ENCODE data around the gene FEM1B. TPM values are rescaled to one million over a fixed set of nuclear protein-coding genes. Genes with fewer than 3 reads are reported as not detected.

FEM1B gene
- total RNA-seq, 1 experiment from 2014 or later: 22.1 TPM

DNA sequence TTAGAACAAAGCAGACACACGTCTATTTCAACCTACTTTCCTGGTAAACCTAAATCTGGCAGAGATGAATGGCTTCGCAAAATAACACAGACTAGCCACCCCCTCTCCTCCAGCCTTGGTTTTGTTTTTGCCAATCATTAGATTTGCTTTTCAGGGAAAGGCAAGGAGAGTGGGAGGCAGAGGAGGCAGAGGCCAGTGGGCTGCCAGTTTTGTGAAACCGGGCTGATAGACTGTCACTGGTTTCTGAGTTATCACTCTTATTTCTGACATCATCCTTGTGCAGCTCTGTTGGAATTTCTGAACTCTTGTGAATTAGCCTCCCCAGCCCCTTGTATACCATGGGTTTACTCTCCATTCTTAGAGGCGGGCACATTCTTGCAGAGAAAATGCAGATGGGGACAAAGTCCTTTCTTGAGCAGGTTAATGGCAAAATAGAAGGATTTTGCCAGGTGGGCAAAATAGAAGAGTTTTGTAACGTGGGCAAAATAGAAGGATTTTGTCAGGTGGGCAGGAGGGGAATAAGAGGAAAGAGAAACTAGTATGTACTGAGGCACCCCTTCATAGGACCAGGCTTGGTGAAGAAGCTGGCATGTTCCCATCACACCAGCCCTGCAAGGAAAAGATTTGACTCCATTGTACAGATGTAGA, 3.2 kb upstream of the FEM1B start:
- peaks cover 14% of the 10 kb centered on the region for H3K79me2 ChIP-seq (ENCODE audit: low read length)
- no peaks in the 10 kb centered on the region for H3K9me2 ChIP-seq (replicated peaks; ENCODE audit: low read length)
- no peaks in the 10 kb centered on the region for H3K9me3 ChIP-seq (ENCODE audit: low read length)
- DNase-seq (no peak), ATAC-seq (no peak)
- peak overlapping the region; percentile 31 for H3K9ac ChIP-seq (ENCODE audit: low read length)
- H3K27me3 ChIP-seq (ENCODE audit: low read length): no peaks in the 10 kb centered on the region
- POLR2A ChIA-PET (ENCODE audit: unreplicated experiment): no interaction called here
- peaks cover 6% of the 10 kb centered on the region for H3F3A ChIP-seq (ENCODE audit: low read length, unreplicated experiment)
- BruUV-seq (replicated peaks): no TSS peak
- H3K36me3 ChIP-seq (ENCODE audit: low read depth, low read length): no peaks in the 10 kb centered on the region; the same call in 1 of the 2 replicates
- peak overlapping the region; percentile 92 for H3K27ac ChIP-seq (ENCODE audit: low read length)
- intact Hi-C loops (cut with micrococcal nuclease): no loop called here
- TF ChIP-seq EZH2 (IDR thresholded peaks at IDR 0.05; ENCODE audit: low read length, unreplicated experiment): no peak
- no peak for TF ChIP-seq EZH2phosphoT487 (IDR thresholded peaks at IDR 0.05; ENCODE audit: borderline replicate concordance, low read length)
- no peak for TF ChIP-seq CTCF (conservative IDR thresholded peaks at IDR 0.05; ENCODE audit: low read depth, low read length)
- peaks cover 62% of the 10 kb centered on the region for H3K4me1 ChIP-seq (ENCODE audit: insufficient read depth, low read length)
- CTCF ChIA-PET: interaction anchor here (1.3 kb wide), 1 partner anchor 21 kb away, joined by 4 read pairs; no protein-coding TSS in a partner anchor
- H2AFZ ChIP-seq (ENCODE audit: low read length): no peak overlapping the region
- peak overlapping the region; percentile 74 for H3K4me2 ChIP-seq (ENCODE audit: low read length)
- peaks cover 10% of the 10 kb centered on the region for H4K20me1 ChIP-seq (ENCODE audit: low read length)
- H3K4me3 ChIP-seq (ENCODE audit: low read length): no peak overlapping the region; the same call in 1 of the 2 replicates

- Histone ChIP-seq H3K4me3 (ENCODE audit: low read length) (no peak overlapping the region; the same call in 1 of the 2 replicates), H3K27me3 (ENCODE audit: low read length) (no peaks in the 10 kb centered on the region), H3K4me1 (ENCODE audit: insufficient read depth, low read length) (peaks cover 70% of the 10 kb centered on the region), H4K20me1 (ENCODE audit: low read length) (peaks cover 20% of the 10 kb centered on the region), H3K9me3 (ENCODE audit: low read length) (no peaks in the 10 kb centered on the region), H3K9ac (ENCODE audit: low read length) (peak overlapping the region; percentile 47), H3K79me2 (ENCODE audit: low read length) (peaks cover 24% of the 10 kb centered on the region), H3K4me2 (ENCODE audit: low read length) (peak overlapping the region; percentile 74), H3K9me2 (replicated peaks; ENCODE audit: low read length) (no peaks in the 10 kb centered on the region), H3K36me3 (ENCODE audit: low read depth, low read length) (no peaks in the 10 kb centered on the region; the same call in 1 of the 2 replicates), H2AFZ (ENCODE audit: low read length) (no peak overlapping the region), H3F3A (ENCODE audit: low read length, unreplicated experiment) (peaks cover 6% of the 10 kb centered on the region), H3K27ac (ENCODE audit: low read length) (peak overlapping the region; percentile 92)
- intact Hi-C loops (cut with micrococcal nuclease): no loop called here
- BruUV-seq (replicated peaks): no TSS peak
- ATAC-seq (peak; percentile 3; the same call in 1 of the 2 replicates), DNase-seq (peak; percentile 78)
- POLR2A ChIA-PET (ENCODE audit: unreplicated experiment): no interaction called here
- CTCF ChIA-PET: interaction anchor here (1.0 kb wide), 1 partner anchor 22 kb away, joined by 4 read pairs; no protein-coding TSS in a partner anchor
- TF ChIP-seq EZH2 (IDR thresholded peaks at IDR 0.05; ENCODE audit: low read length, unreplicated experiment) (no peak), EZH2phosphoT487 (IDR thresholded peaks at IDR 0.05; ENCODE audit: borderline replicate concordance, low read length) (no peak)
These were observed 2.3 kb upstream of the FEM1B start for GRCh38 chr15:68275165-68275746.

DNA sequence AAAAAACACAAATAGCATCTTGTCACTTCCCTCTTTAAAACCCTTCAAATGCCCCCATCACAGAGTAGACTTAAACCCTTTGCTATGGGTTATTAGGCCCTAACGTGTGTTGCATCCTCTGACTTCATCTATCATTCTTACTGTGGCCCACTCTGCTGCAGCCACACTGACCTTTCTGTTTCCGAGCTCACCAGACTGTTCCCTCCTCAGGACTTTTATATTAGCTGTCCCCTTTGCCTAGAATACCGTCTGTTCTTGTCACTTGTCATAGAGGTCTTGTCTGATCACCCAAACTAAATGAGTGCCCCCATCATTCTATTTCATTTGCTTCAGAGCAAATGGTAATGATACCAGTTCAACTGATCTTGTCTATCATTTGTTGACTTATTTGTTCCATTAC, 877 bp upstream of the FEM1B start:
- TF ChIP-seq EZH2 (IDR thresholded peaks at IDR 0.05; ENCODE audit: low read length, unreplicated experiment) (no peak), EZH2phosphoT487 (IDR thresholded peaks at IDR 0.05; ENCODE audit: borderline replicate concordance, low read length) (no peak)
- ATAC-seq (no peak), DNase-seq (no peak)
- H2AFZ ChIP-seq (ENCODE audit: low read length): peak overlapping the region; percentile 93; the same call in 1 of the 2 replicates
- H3K79me2 ChIP-seq (ENCODE audit: low read length): peaks cover 38% of the 10 kb centered on the region
- no peak overlapping the region for H3K4me2 ChIP-seq (ENCODE audit: low read length)
- H3K4me3 ChIP-seq (ENCODE audit: low read length): no peak overlapping the region
- H4K20me1 ChIP-seq (ENCODE audit: low read length): peaks cover 34% of the 10 kb centered on the region
- H3F3A ChIP-seq (ENCODE audit: low read length, unreplicated experiment): no peaks in the 10 kb centered on the region
- H3K9me3 ChIP-seq (ENCODE audit: low read length): no peaks in the 10 kb centered on the region
- no peaks in the 10 kb centered on the region for H3K9me2 ChIP-seq (replicated peaks; ENCODE audit: low read length)
- CTCF ChIA-PET: no interaction called here
- no peak overlapping the region for H3K9ac ChIP-seq (ENCODE audit: low read length)
- POLR2A ChIA-PET (ENCODE audit: unreplicated experiment): no interaction called here
- H3K36me3 ChIP-seq (ENCODE audit: low read depth, low read length): no peaks in the 10 kb centered on the region; the same call in 1 of the 2 replicates
- H3K27ac ChIP-seq (ENCODE audit: low read length): no peak overlapping the region
- intact Hi-C loops (cut with micrococcal nuclease): no loop called here
- BruUV-seq (replicated peaks): no TSS peak
- H3K27me3 ChIP-seq (ENCODE audit: low read length): no peaks in the 10 kb centered on the region
- peaks cover 70% of the 10 kb centered on the region for H3K4me1 ChIP-seq (ENCODE audit: insufficient read depth, low read length)

Measured in PC-3 (cell line).